H1 (cell line): ENCODE data around the gene USP7. TPM values are rescaled to one million over a fixed set of nuclear protein-coding genes. Genes with fewer than 3 reads are reported as not detected.
A peak's percentile ranks its signal among the peaks of the same experiment; 100 is the strongest.

Experiments used
- CTCF ChIA-PET: fragments of 300-600 bp; sonication (Branson Sonifier 250); formaldehyde crosslinking; loops from one replicate; lab custom pipeline; 2021; ENCODE audit not compliant: partially characterized antibody; lab: Charles Lee
- POLR2A ChIA-PET: fragments of 300-600 bp; sonication (Branson Sonifier 250); formaldehyde crosslinking; loops from one replicate; lab custom pipeline; 2021; ENCODE audit warnings: inconsistent platforms; ENCODE audit not compliant: partially characterized antibody; lab: Charles Lee
- DNase-seq, 2 experiments: peaks; one replicate each; pipeline versions ENCODE4 v3.0.0 to v3.0.0-alpha.2; 2010 to 2022; ENCODE audit warnings: low spot score in 2 of 2, low read depth in 1 of 2, mixed read lengths in 1 of 2
- FAIRE-seq: peaks from 2 replicates; lab custom pipeline; 2011; peaks lifted over from hg19 to GRCh38; lab: Jason Lieb, UNC
- H2AFZ ChIP-seq: 2 replicates; pipeline ENCODE4 v1.8.1; 2012; ENCODE audit warnings: low read length, inconsistent platforms
- H2AK5ac ChIP-seq: 2 replicates; pipeline ENCODE4 v1.6.1; 2013; ENCODE audit warnings: low read depth, low read length
- H2BK120ac ChIP-seq: replicated peaks from 2 replicates; pipeline ENCODE3; 2013; ENCODE audit warnings: low read depth, low read length, inconsistent platforms
- H2BK12ac ChIP-seq: 2 replicates; pipeline ENCODE4 v1.6.1; 2013; ENCODE audit warnings: low read depth, low read length
- H2BK15ac ChIP-seq: 2 replicates; pipeline ENCODE4 v1.6.1; 2013; ENCODE audit warnings: low read length
- H2BK20ac ChIP-seq: 2 replicates; pipeline ENCODE4 v1.6.1; 2013; ENCODE audit warnings: low read length
- H2BK5ac ChIP-seq: 2 replicates; pipeline ENCODE4 v1.6.1; 2013; ENCODE audit warnings: low read depth, low read length
- H3K14ac ChIP-seq: 2 replicates; pipeline ENCODE4 v1.6.1; 2013; ENCODE audit warnings: inconsistent platforms; ENCODE audit not compliant: insufficient read length
- H3K18ac ChIP-seq: 2 replicates; pipeline ENCODE4 v1.6.1; 2013; ENCODE audit warnings: low read length; ENCODE audit errors: extremely low read depth
- H3K23ac ChIP-seq: 2 replicates; pipeline ENCODE4 v1.6.1; 2013; ENCODE audit warnings: inconsistent platforms; ENCODE audit not compliant: insufficient read length
- H3K23me2 ChIP-seq: 2 replicates; pipeline ENCODE4 v1.6.1; 2013; ENCODE audit warnings: low read depth, low read length
- H3K27ac ChIP-seq: 2 replicates; pipeline ENCODE4 v1.6.1; 2011; ENCODE audit warnings: low read depth, low read length, inconsistent platforms
- H3K27me3 ChIP-seq, 4 experiments: replicated peaks in 1 of 4; 1 replicate in 1 of 4; 2 replicates in 3 of 4; pipeline versions ENCODE4 v1.6.1 to v1.8.1; 2011 to 2013; ENCODE audit warnings: low read length in 3 of 4, mild to moderate bottlenecking in 3 of 4, inconsistent platforms in 2 of 4, mixed read lengths in 2 of 4, moderate library complexity in 1 of 4; ENCODE audit not compliant: control insufficient read depth in 3 of 4, insufficient read depth in 3 of 4; ENCODE audit errors: extremely low read depth in 1 of 4
- H3K36me3 ChIP-seq, 4 experiments: 2 replicates each; pipeline versions ENCODE4 v1.6.1 to v1.8.1; 2011 to 2013; ENCODE audit warnings: mild to moderate bottlenecking in 4 of 4, low read length in 3 of 4, moderate library complexity in 2 of 4, control low read depth in 1 of 4, inconsistent platforms in 1 of 4; ENCODE audit not compliant: insufficient read depth in 4 of 4, control insufficient read depth in 2 of 4
- H3K4ac ChIP-seq: replicated peaks from 2 replicates; pipeline ENCODE3; 2013; ENCODE audit warnings: low read length, low read depth, mixed read lengths, inconsistent platforms; ENCODE audit not compliant: insufficient read length
- H3K4me1 ChIP-seq, 4 experiments: replicated peaks in 1 of 4; 1 replicate in 1 of 4; 2 replicates in 3 of 4; pipeline versions ENCODE4 v1.6.1 to v1.8.1; 2011 to 2013; ENCODE audit warnings: low read length in 3 of 4, inconsistent platforms in 2 of 4, mixed read lengths in 1 of 4; ENCODE audit not compliant: insufficient read depth in 4 of 4, control insufficient read depth in 3 of 4
- H3K4me2 ChIP-seq, 2 experiments: 2 replicates each; pipeline versions ENCODE4 v1.6.1 to v1.8.1; 2011 to 2013; ENCODE audit warnings: low read depth in 2 of 2, low read length in 2 of 2, control low read depth in 1 of 2, inconsistent platforms in 1 of 2, mild to moderate bottlenecking in 1 of 2; ENCODE audit not compliant: insufficient read depth in 1 of 2
- H3K4me3 ChIP-seq, 4 experiments: fragments of 200-600, 300-600 bp in 1 of 4; sonication (generic), shearing (Covaris generic), sonication (Bioruptor Twin) in 1 of 4; 2 replicates each; pipeline versions ENCODE4 v1.5.1 to v1.8.1; 2011 to 2016; ENCODE audit warnings: low read length in 4 of 4, low read depth in 3 of 4, control low read depth in 2 of 4, inconsistent platforms in 2 of 4, mild to moderate bottlenecking in 2 of 4, mixed read lengths in 1 of 4, moderate library complexity in 1 of 4; ENCODE audit not compliant: insufficient read depth in 2 of 4; ENCODE audit errors: extremely low read depth in 1 of 4
- H3K56ac ChIP-seq: replicated peaks from 2 replicates; pipeline ENCODE3; 2013; ENCODE audit warnings: low read depth, mild to moderate bottlenecking, mixed read lengths, low read length, inconsistent platforms; ENCODE audit not compliant: insufficient read length
- H3K79me1 ChIP-seq: 2 replicates; pipeline ENCODE4 v1.6.1; 2013; ENCODE audit warnings: low read depth, low read length, control low read depth
- H3K79me2 ChIP-seq, 2 experiments: 2 replicates each; pipeline versions ENCODE4 v1.6.1 to v1.8.1; 2012 to 2013; ENCODE audit warnings: low read length in 2 of 2, mild to moderate bottlenecking in 2 of 2, inconsistent platforms in 1 of 2; ENCODE audit not compliant: insufficient read depth in 2 of 2, control insufficient read depth in 1 of 2
- H3K9ac ChIP-seq, 4 experiments: replicated peaks in 1 of 4; 1 replicate in 1 of 4; 2 replicates in 3 of 4; pipeline versions ENCODE4 v1.6.1 to v1.8.1; 2011 to 2013; ENCODE audit warnings: low read depth in 3 of 4, low read length in 3 of 4, control low read depth in 2 of 4, mild to moderate bottlenecking in 2 of 4, moderate library complexity in 2 of 4, inconsistent platforms in 1 of 4; ENCODE audit errors: extremely low read depth in 1 of 4
- H3K9me3 ChIP-seq, 2 experiments: 2 replicates each; pipeline versions ENCODE4 v1.6.1 to v1.8.1; 2012 to 2013; ENCODE audit warnings: mild to moderate bottlenecking in 2 of 2, moderate library complexity in 2 of 2, control low read depth in 1 of 2, inconsistent platforms in 1 of 2, low read depth in 1 of 2, low read length in 1 of 2, mixed read lengths in 1 of 2; ENCODE audit not compliant: insufficient read depth in 2 of 2
- H4K20me1 ChIP-seq, 2 experiments: replicated peaks in 1 of 2; 2 replicates each; pipeline versions ENCODE3 to v1.8.1; 2011 to 2013; ENCODE audit warnings: inconsistent platforms in 2 of 2, low read length in 2 of 2, mild to moderate bottlenecking in 1 of 2; ENCODE audit not compliant: insufficient read depth in 2 of 2, control insufficient read depth in 1 of 2
- H4K5ac ChIP-seq: 2 replicates; pipeline ENCODE4 v1.6.1; 2013; ENCODE audit warnings: low read length, low read depth, mixed read lengths, inconsistent platforms; ENCODE audit not compliant: insufficient read length
- H4K8ac ChIP-seq: 2 replicates; pipeline ENCODE4 v1.8.0; 2013; ENCODE audit warnings: mild to moderate bottlenecking, moderate library complexity, low read length, inconsistent platforms; ENCODE audit not compliant: insufficient read depth; ENCODE audit errors: extremely low read depth
- H4K91ac ChIP-seq: replicated peaks from 2 replicates; pipeline ENCODE3; 2013; ENCODE audit warnings: low read length, mixed read lengths, inconsistent platforms; ENCODE audit not compliant: insufficient read length
- EGR1 ChIP-seq: IDR thresholded peaks from 2 replicates; pipeline ENCODE4 v1.6.1; 2011; ENCODE audit warnings: low read depth, low read length, borderline replicate concordance
- POLR2AphosphoS5 ChIP-seq: IDR thresholded peaks from 2 replicates; pipeline ENCODE4 v1.6.1; 2011; ENCODE audit warnings: low read depth, low read length
- WGBS, 2 experiments: shearing (Covaris generic) in 1 of 2; methylation state at CpG; one replicate each; pipeline versions ENCODE4 v1.1.6 to v1.1.7; 2013 to 2015; ENCODE audit warnings: low lambda C conversion rate in 2 of 2, mixed read lengths in 2 of 2, inconsistent platforms in 1 of 2, low coverage in 1 of 2, missing lambda C conversion rate in 1 of 2; ENCODE audit not compliant: insufficient replicate concordance in 2 of 2, insufficient coverage in 1 of 2, insufficient read length in 1 of 2; ENCODE audit errors: extremely low coverage in 1 of 2, missing lambda C conversion rate in 1 of 2; 5-methylcytosine and 5-hydroxymethylcytosine counted together
- polyA plus RNA-seq, 7 experiments: library from polyadenylated mRNA; depleted of rRNA in 3 of 7; stranded (reverse) in 5 of 7; unstranded in 2 of 7; fragments of >200 nt in 5 of 7; fragments of 200-250 nt in 2 of 7; gene quantifications; 1 replicate in 5 of 7; 2 replicates in 1 of 7; 4 replicates in 1 of 7; pipeline versions ENCODE4 v1.2.1 to v1.2.3, GENCODE V29; 2011 to 2013; ENCODE audit warnings: missing spikeins in 2 of 7, mixed read lengths in 2 of 7
- total RNA-seq: library from RNA; stranded (reverse); fragmentation: NEBNext Ultra II Directional; extraction: Animal tissue kit (Norgen Biotek cat#: 25700); gene quantifications from 2 replicates; pipeline ENCODE4 v1.2.1, GENCODE V29; 2021

Gene USP7
- total and polyA plus RNA-seq, 2 of the 8 experiments (the other 6 are each of a cell fraction or from before 2014, with no cell fraction given): 21.3 to 211 TPM

DNA sequence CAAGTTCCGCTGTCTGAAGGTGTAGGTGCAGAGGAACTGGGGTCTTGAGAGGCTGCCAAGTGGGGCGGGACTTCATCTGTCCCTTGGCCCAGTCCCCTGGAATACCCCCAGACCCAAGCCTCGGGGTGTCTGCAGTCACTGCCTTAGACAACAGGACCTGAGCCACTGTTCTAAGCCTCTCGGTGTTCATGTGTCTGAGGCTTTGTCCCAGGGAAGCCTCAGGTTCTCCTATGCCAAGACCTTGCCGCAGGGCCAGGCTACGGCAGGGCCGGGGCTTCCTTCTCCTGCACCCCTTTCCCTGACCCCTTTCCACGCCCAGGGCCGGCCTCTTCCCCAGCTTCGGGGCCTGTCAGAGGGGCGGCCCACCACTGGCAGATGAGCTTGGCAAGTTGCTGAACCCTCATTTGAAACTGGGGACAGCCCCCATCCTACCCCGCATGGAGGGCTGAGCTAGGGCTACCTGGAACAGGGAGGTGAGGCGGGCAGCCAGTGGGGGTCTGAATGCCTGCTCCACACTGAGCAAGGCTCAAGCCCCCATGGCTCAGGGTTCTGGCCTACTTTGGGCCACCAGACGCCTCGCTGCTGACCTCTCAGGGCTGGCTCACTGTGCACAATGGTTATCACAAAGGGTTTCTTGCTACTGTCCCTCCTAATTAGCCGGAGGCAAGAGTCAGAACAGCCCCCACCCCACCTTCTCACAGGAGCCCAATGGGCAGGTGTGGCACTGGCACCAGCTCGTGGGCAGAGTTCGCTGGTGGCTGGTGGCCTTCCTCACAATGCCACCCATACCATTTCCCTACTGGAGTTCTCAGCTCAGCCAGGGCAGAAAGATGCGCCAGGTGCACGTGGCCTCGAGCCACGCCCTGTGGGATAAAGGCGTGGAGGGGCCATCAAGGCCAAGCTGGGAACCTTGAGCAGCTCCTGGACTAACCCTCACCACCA, 74.5 kb downstream of the USP7 start:
- Histone ChIP-seq H3K9me3 (no peaks in the 10 kb centered on the region), H2AK5ac (no peak overlapping the region), H3K27ac (no peak overlapping the region), H3K4me3 (no peak overlapping the region), H4K20me1 (peaks cover 2 to 15% of the 10 kb centered on the region in 2 experiments), H3K18ac (no peak overlapping the region), H3K4me1 (peaks cover 0 to 17% (median 9%) of the 10 kb centered on the region in 4 experiments; a peak in 5 of 7 replicates), H4K8ac (peak overlapping the region; percentile 47; the same call in 1 of the 2 replicates), H3K79me1 (no peaks in the 10 kb centered on the region), H3K14ac (no peak overlapping the region), H4K91ac (no peak overlapping the region), H2BK120ac (no peak overlapping the region), H3K23ac (no peak overlapping the region), H3K27me3 (no peaks in the 10 kb centered on the region), H3K4me2 (no peak overlapping the region), H3K4ac (no peak overlapping the region), H3K23me2 (no peaks in the 10 kb centered on the region), H3K36me3 (peaks cover 18 to 39% (median 24%) of the 10 kb centered on the region in 4 experiments), H3K9ac (no peak overlapping the region), H3K79me2 (no peaks in the 10 kb centered on the region), H2BK5ac (peak overlapping the region; percentile 35; the same call in 1 of the 2 replicates), H2BK20ac (no peak overlapping the region), H2BK12ac (no peak overlapping the region), H2BK15ac (no peak overlapping the region), H2AFZ (no peak overlapping the region), H3K56ac (no peak overlapping the region), H4K5ac (no peak overlapping the region)
- CTCF ChIA-PET: interaction anchor here (0.7 to 3.3 kb wide), 10 partner anchors 9 to 232 kb away, joined by 3 to 12 read pairs (median 3); no protein-coding TSS in a partner anchor
- POLR2A ChIA-PET: interaction anchor here (1.0 to 2.4 kb wide), 5 partner anchors 8 to 102 kb away, joined by 3 to 9 read pairs (median 5); no protein-coding TSS in a partner anchor
- DNase-seq (no peak), FAIRE-seq (no peak)
- WGBS, 2 experiments: 85% methylated on average over 19 of the region's 23 CpGs; no CpG with 5 or more reads in 1 of the 2 experiments
- TF ChIP-seq POLR2AphosphoS5: 0 out of 2 replicates have a peak, but pooled peaks have one; percentile 16
- TF ChIP-seq EGR1: no peak
